Measurements from ENCODE around the gene SNN. TPM values are rescaled to one million over a fixed set of nuclear protein-coding genes. Genes with fewer than 3 reads are reported as not detected.

The SNN gene
- total and polyA plus RNA-seq, 2 donors (not counting 1 experiment from before 2014, with no cell fraction given): 55.4 to 63.3 TPM

DNA sequence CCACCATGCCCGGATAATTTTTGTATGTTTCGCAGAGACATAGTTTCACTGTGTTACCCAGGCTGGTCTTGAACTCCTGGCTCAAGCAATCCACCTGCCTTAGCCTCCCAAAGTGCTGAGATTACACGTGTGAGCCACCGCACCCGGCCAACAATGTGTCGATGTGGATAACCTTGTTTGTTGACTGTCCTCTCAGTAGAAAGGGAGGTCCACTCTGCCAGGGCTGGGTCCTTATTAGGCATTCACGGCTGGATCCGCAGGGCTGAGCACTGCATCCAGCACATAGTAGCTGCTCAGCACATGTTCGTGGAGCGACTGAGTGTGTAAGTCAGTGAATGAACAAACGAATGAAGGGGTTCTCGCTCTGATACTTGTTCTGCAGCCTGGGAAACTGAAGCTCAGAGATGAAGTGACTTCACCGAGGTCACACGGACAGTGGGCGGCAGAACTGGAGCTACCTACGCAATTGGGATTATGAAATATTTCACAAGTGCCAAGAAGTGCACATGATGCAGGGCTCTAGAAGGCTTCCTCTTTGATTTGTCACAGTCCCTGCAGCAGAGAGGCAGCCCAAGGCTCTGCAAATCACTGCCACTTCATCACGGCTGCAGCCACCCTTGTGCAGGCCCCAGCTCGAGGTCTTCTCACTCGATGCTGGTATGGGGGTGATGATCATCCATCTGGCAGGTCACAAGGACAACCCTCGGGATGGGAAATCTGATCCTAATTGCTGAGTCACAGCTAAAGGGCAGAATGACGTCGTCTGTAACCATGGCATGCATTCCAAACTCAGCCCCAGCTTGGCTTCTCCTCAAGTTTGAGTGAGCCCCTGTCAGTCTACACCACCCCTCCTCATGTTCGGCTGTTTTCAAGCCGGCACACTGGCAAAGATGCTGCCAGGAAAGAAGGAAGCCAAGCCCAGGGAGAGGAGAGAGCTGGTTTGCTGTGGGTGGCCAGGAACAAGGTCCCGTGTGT lies 28.0 kb upstream of the SNN start:
- H3K4me3 ChIP-seq (ENCODE audit: control extremely low read depth in 1 of 5, extremely low read depth in 1 of 5, insufficient read depth in 1 of 5, low read depth in 2 of 5, low read length in 4 of 5): no peak overlapping the region
- peaks cover 7 to 9% of the 10 kb centered on the region in 2 donors for H3K4me1 ChIP-seq (ENCODE audit: control insufficient read depth in 2 of 2, insufficient read depth in 2 of 2, low read length in 2 of 2)
- H3K27me3 ChIP-seq (replicated peaks in 1 of 4; ENCODE audit: control extremely low read depth in 1 of 4, control insufficient read depth in 3 of 4, insufficient read depth in 4 of 4, low read length in 3 of 4): no peaks in the 10 kb centered on the region
- H3K9me3 Mint-ChIP-seq (ENCODE audit: insufficient read depth): no peaks in the 10 kb centered on the region
- H3K4me2 ChIP-seq (replicated peaks; ENCODE audit: low read depth, low read length, poor library complexity, severe bottlenecking): no peak overlapping the region
- H4K20me1 ChIP-seq (ENCODE audit: control insufficient read depth, insufficient read depth, low read length, poor library complexity, severe bottlenecking): no peaks in the 10 kb centered on the region
- 77% methylated on average over 24 of the region's 25 CpGs for WGBS (ENCODE audit: insufficient coverage)
- TF ChIP-seq, protein P1, sequence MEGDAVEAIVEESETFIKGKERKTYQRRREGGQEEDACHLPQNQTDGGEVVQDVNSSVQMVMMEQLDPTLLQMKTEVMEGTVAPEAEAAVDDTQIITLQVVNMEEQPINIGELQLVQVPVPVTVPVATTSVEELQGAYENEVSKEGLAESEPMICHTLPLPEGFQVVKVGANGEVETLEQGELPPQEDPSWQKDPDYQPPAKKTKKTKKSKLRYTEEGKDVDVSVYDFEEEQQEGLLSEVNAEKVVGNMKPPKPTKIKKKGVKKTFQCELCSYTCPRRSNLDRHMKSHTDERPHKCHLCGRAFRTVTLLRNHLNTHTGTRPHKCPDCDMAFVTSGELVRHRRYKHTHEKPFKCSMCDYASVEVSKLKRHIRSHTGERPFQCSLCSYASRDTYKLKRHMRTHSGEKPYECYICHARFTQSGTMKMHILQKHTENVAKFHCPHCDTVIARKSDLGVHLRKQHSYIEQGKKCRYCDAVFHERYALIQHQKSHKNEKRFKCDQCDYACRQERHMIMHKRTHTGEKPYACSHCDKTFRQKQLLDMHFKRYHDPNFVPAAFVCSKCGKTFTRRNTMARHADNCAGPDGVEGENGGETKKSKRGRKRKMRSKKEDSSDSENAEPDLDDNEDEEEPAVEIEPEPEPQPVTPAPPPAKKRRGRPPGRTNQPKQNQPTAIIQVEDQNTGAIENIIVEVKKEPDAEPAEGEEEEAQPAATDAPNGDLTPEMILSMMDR (IDR thresholded peaks at IDR 0.05): no peak
- no peak for TF ChIP-seq EZH2 (IDR thresholded peaks at IDR 0.05; ENCODE audit: borderline replicate concordance, insufficient read depth, low read depth, low read length, poor library complexity, severe bottlenecking)
- CTCF ChIA-PET: interaction anchor here (0.9 to 5.3 kb wide), 17 partner anchors 9 to 677 kb away, joined by 3 to 128 read pairs (median 5); partner anchors contain the start of gene LITAF
- H3K79me2 ChIP-seq (ENCODE audit: control insufficient read depth, insufficient read depth, low read length): peaks cover 3% of the 10 kb centered on the region
- intact Hi-C loops (cut with micrococcal nuclease): loop anchor here (2.0 to 5.0 kb wide), 3 partner anchors 55 to 678 kb away; no protein-coding TSS in a partner anchor
- H3K27me3 Mint-ChIP-seq: no peaks in the 10 kb centered on the region
- no peak overlapping the region for H2AFZ ChIP-seq (ENCODE audit: insufficient read depth, low read depth, low read length, poor library complexity, severe bottlenecking)
- H3K4me1 Mint-ChIP-seq: peaks cover 6% of the 10 kb centered on the region
- H3K36me3 ChIP-seq (replicated peaks in 1 of 2; ENCODE audit: control extremely low read depth in 1 of 2, control insufficient read depth in 1 of 2, extremely low read depth in 1 of 2, insufficient read depth in 2 of 2, low read length in 1 of 2): no peaks in the 10 kb centered on the region
- no peak overlapping the region for H3K27ac ChIP-seq (ENCODE audit: low read length in 2 of 2)
- no peak overlapping the region for H3K27ac Mint-ChIP-seq
- DNase-seq (no peak), ATAC-seq (ENCODE audit: low read depth) (no peak)
- H3K4me3 Mint-ChIP-seq: no peak overlapping the region
- POLR2A ChIA-PET: interaction anchor here (0.7 kb wide), 1 partner anchor 677 kb away, joined by 3 read pairs; no protein-coding TSS in a partner anchor
- H3K9me3 ChIP-seq (ENCODE audit: control extremely low read depth in 1 of 3, control insufficient read depth in 2 of 3, insufficient read depth in 1 of 3, low read length in 2 of 3): no peaks in the 10 kb centered on the region
- H3K9ac ChIP-seq (ENCODE audit: low read length): no peak overlapping the region

Measured in B cell (primary cell).